B cell (primary cell): ENCODE measurements around the gene CLDN6. TPM values are rescaled to one million over a fixed set of nuclear protein-coding genes. Genes with fewer than 3 reads are reported as not detected.

Experiments used
- ATAC-seq: fragments of 200-7000 bp; cut with Tn5 transposase; one replicate; pipeline ENCODE4 v1.10.0; 2021; ENCODE audit warnings: low read depth, mild to moderate bottlenecking, moderate number of reproducible peaks, moderate library complexity
- CTCF ChIA-PET: fragments of 350-600 bp; sonication (Branson Sonifier 250); formaldehyde crosslinking; loops from one replicate; lab custom pipeline; 2021; ENCODE audit warnings: antibody characterized with exemption, inconsistent platforms; lab: Charles Lee
- POLR2A ChIA-PET: fragments of 350-600 bp; sonication (Branson Sonifier 250); formaldehyde crosslinking; loops from one replicate; lab custom pipeline; 2021; ENCODE audit warnings: antibody characterized with exemption; lab: Charles Lee
- DNase-seq: peaks from one replicate; pipeline ENCODE4 v3.0.0; 2013
- H2AFZ ChIP-seq: 2 replicates; pipeline ENCODE4 v1.6.1; 2012; ENCODE audit warnings: mild to moderate bottlenecking, low read depth, low read length; ENCODE audit not compliant: insufficient read depth, poor library complexity, severe bottlenecking
- H3K27ac ChIP-seq, 2 donors: 1 replicate in 1 of 2; 2 replicates in 1 of 2; pipeline ENCODE4 v1.5.1; 2012 to 2013; ENCODE audit warnings: low read length in 2 of 2, mild to moderate bottlenecking in 2 of 2, moderate library complexity in 1 of 2
- H3K27me3 ChIP-seq, 4 experiments: fragments of 200-600 bp in 1 of 4; sonication (generic) in 1 of 4; replicated peaks in 1 of 4; 1 replicate in 2 of 4; 2 replicates in 2 of 4; pipeline versions ENCODE4 v1.6.1 to v1.7.0; 2013 to 2016; ENCODE audit warnings: low read length in 3 of 4, mild to moderate bottlenecking in 2 of 4, mixed read lengths in 1 of 4, moderate library complexity in 1 of 4; ENCODE audit not compliant: insufficient read depth in 4 of 4, control insufficient read depth in 3 of 4; ENCODE audit errors: control extremely low read depth in 1 of 4
- H3K36me3 ChIP-seq, 2 experiments: replicated peaks in 1 of 2; 1 replicate in 1 of 2; 2 replicates in 1 of 2; pipeline versions ENCODE4 v1.6.1 to v1.7.1; 2013; ENCODE audit warnings: low read length in 1 of 2; ENCODE audit not compliant: insufficient read depth in 2 of 2, control insufficient read depth in 1 of 2; ENCODE audit errors: control extremely low read depth in 1 of 2, extremely low read depth in 1 of 2
- H3K4me1 ChIP-seq, 2 donors: fragments of 200-600 bp in 1 of 2; sonication (generic) in 1 of 2; 1 replicate in 1 of 2; 2 replicates in 1 of 2; pipeline versions ENCODE4 v1.5.1 to v1.6.1; 2013 to 2017; ENCODE audit warnings: low read length in 2 of 2; ENCODE audit not compliant: control insufficient read depth in 2 of 2, insufficient read depth in 2 of 2
- H3K4me2 ChIP-seq: replicated peaks from 2 replicates; pipeline ENCODE3; 2012; ENCODE audit warnings: mild to moderate bottlenecking, low read depth, low read length; ENCODE audit not compliant: poor library complexity, severe bottlenecking
- H3K4me3 ChIP-seq, 5 experiments: fragments of 200-600 bp in 1 of 5; sonication (generic) in 1 of 5; 1 replicate in 3 of 5; 2 replicates in 2 of 5; pipeline versions ENCODE4 v1.5.1 to v1.7.0; 2011 to 2016; ENCODE audit warnings: low read length in 4 of 5, mild to moderate bottlenecking in 4 of 5, low read depth in 2 of 5, control low read depth in 1 of 5, moderate library complexity in 1 of 5; ENCODE audit not compliant: insufficient read depth in 1 of 5; ENCODE audit errors: control extremely low read depth in 1 of 5, extremely low read depth in 1 of 5
- H3K79me2 ChIP-seq: fragments of 200-600 bp; sonication (generic); one replicate; pipeline ENCODE4 v1.6.0; 2016; ENCODE audit warnings: low read length; ENCODE audit not compliant: control insufficient read depth, insufficient read depth
- H3K9ac ChIP-seq: fragments of 200-600 bp; sonication (generic); 2 replicates; pipeline ENCODE4 v1.6.1; 2017; ENCODE audit warnings: mild to moderate bottlenecking, low read length, moderate library complexity
- H3K9me3 ChIP-seq, 3 donors: one replicate each; pipeline versions ENCODE4 v1.6.1 to v1.7.1; 2013; ENCODE audit warnings: low read length in 2 of 3; ENCODE audit not compliant: control insufficient read depth in 2 of 3, insufficient read depth in 1 of 3; ENCODE audit errors: control extremely low read depth in 1 of 3
- H4K20me1 ChIP-seq: 2 replicates; pipeline ENCODE4 v1.6.0; 2012; ENCODE audit warnings: mild to moderate bottlenecking, low read length; ENCODE audit not compliant: insufficient read depth, control insufficient read depth, poor library complexity, severe bottlenecking
- H3K27ac Mint-ChIP-seq: one replicate; pipeline ENCODE4 v1.8.0; 2021; ENCODE audit warnings: mixed read lengths
- H3K27me3 Mint-ChIP-seq: one replicate; pipeline ENCODE4 v1.8.0; 2021; ENCODE audit warnings: mixed read lengths
- H3K4me1 Mint-ChIP-seq: one replicate; pipeline ENCODE4 v1.8.0; 2021; ENCODE audit warnings: mixed read lengths
- H3K4me3 Mint-ChIP-seq: one replicate; pipeline ENCODE4 v1.8.0; 2021; ENCODE audit warnings: mixed read lengths
- H3K9me3 Mint-ChIP-seq: one replicate; pipeline ENCODE4 v1.8.0; 2022; ENCODE audit warnings: mixed read lengths; ENCODE audit not compliant: insufficient read depth
- CTCF ChIP-seq: fragments of 200-600 bp; IDR thresholded peaks from one replicate; pipeline ENCODE4 v1.8.0; 2022; ENCODE audit warnings: antibody characterized with exemption, mild to moderate bottlenecking
- EZH2 ChIP-seq: IDR thresholded peaks from 2 replicates; pipeline ENCODE4 v1.6.1; 2012; ENCODE audit warnings: borderline replicate concordance, low read depth, mild to moderate bottlenecking, moderate library complexity, low read length; ENCODE audit not compliant: insufficient read depth, poor library complexity, severe bottlenecking
- WGBS: methylation state at CpG from one replicate; pipeline ENCODE4 v1.1.5; 2013; ENCODE audit warnings: missing lambda C conversion rate; ENCODE audit not compliant: insufficient coverage; 5-methylcytosine and 5-hydroxymethylcytosine counted together
- intact Hi-C: fragments of 100-400 bp; cut with micrococcal nuclease; formaldehyde crosslinking; loops from one replicate; pipeline ENCODE4 v1.10.0; 2022
- polyA plus RNA-seq: library from polyadenylated mRNA; depleted of rRNA; stranded (reverse); fragments of >200 nt; gene quantifications from 2 replicates; pipeline ENCODE4 v1.2.3, GENCODE V29; 2012
- total RNA-seq, 2 donors: library from RNA; stranded (reverse); fragments of 120-200 nt in 1 of 2; gene quantifications; 1 replicate in 1 of 2; 2 replicates in 1 of 2; pipeline versions ENCODE4 v1.2.3 to v1.2.4, GENCODE V29; 2013 to 2022

The CLDN6 gene
- total and polyA plus RNA-seq, 2 donors (not counting 1 experiment from before 2014, with no cell fraction given), result not detected

- no peak overlapping the region for H3K27ac ChIP-seq
- H3K27me3 Mint-ChIP-seq, result peaks cover 3% of the 10 kb centered on the region
- no peaks in the 10 kb centered on the region for H3K9me3 Mint-ChIP-seq
- H3K4me3 Mint-ChIP-seq, result no peak overlapping the region
- ChIA-PET POLR2A (no interaction called here), CTCF (interaction anchor here (9.6 kb wide), 1 partner anchor 29 kb away, joined by 213 read pairs; no protein-coding TSS in a partner anchor)
- no peak overlapping the region for H3K4me3 ChIP-seq
- H3K9me3 ChIP-seq, result peaks cover 0 to 5% (median 0%) of the 10 kb centered on the region in 3 donors
- TF ChIP-seq CTCF (no peak), EZH2 (no peak)
- no peak overlapping the region for H3K27ac Mint-ChIP-seq
- no peaks in the 10 kb centered on the region for H3K36me3 ChIP-seq
- peaks cover 3 to 8% of the 10 kb centered on the region in 2 donors for H3K4me1 ChIP-seq
- H3K4me1 Mint-ChIP-seq, result peaks cover 6% of the 10 kb centered on the region
- ATAC-seq (no peak), DNase-seq (no peak)
- intact Hi-C loops, result no loop called here
- H2AFZ ChIP-seq, result no peak overlapping the region
- H4K20me1 ChIP-seq, result no peaks in the 10 kb centered on the region
- peaks cover 0 to 8% (median 0%) of the 10 kb centered on the region in 4 experiments for H3K27me3 ChIP-seq
- no peak overlapping the region for H3K9ac ChIP-seq
- 82% methylated on average over 3 of the region's 4 CpGs for WGBS
- no peaks in the 10 kb centered on the region for H3K79me2 ChIP-seq
- no peak overlapping the region for H3K4me2 ChIP-seq
These were observed 17.4 kb downstream of the CLDN6 start for GRCh38 chr16:3000540-3000939.

GRCh38 chr16:2999929-3000328 is 18.1 kb downstream of the CLDN6 start:
- no peak overlapping the region for H3K9ac ChIP-seq
- Mint-ChIP-seq H3K4me3 (no peak overlapping the region), H3K9me3 (no peaks in the 10 kb centered on the region), H3K27ac (no peak overlapping the region), H3K4me1 (peaks cover 5% of the 10 kb centered on the region), H3K27me3 (peaks cover 2% of the 10 kb centered on the region)
- H3K79me2 ChIP-seq, result no peaks in the 10 kb centered on the region
- no peak overlapping the region for H3K27ac ChIP-seq
- ATAC-seq (no peak), DNase-seq (no peak)
- peaks cover 0 to 5% (median 0%) of the 10 kb centered on the region in 4 experiments for H3K27me3 ChIP-seq
- TF ChIP-seq EZH2 (no peak), CTCF (no peak)
- no peaks in the 10 kb centered on the region for H4K20me1 ChIP-seq
- WGBS, result 89% methylated on average over 5 of the region's 6 CpGs
- intact Hi-C loops, result no loop called here
- H3K36me3 ChIP-seq, result no peaks in the 10 kb centered on the region
- ChIA-PET CTCF (interaction anchor here (9.6 kb wide), 1 partner anchor 29 kb away, joined by 213 read pairs; no protein-coding TSS in a partner anchor), POLR2A (no interaction called here)
- H3K4me3 ChIP-seq, result no peak overlapping the region
- H2AFZ ChIP-seq, result no peak overlapping the region
- H3K4me1 ChIP-seq, result peaks cover 2 to 7% of the 10 kb centered on the region in 2 donors
- peaks cover 0 to 5% (median 0%) of the 10 kb centered on the region in 3 donors for H3K9me3 ChIP-seq
- no peak overlapping the region for H3K4me2 ChIP-seq
